Bronchial epithelial cell (primary cell): ENCODE measurements around the gene SEMA4D. TPM values are rescaled to one million over a fixed set of nuclear protein-coding genes. Genes with fewer than 3 reads are reported as not detected.

Source experiments
- DNase-seq: peaks from one replicate; pipeline ENCODE4 v3.0.0-alpha.2; 2010; ENCODE audit warnings: low read depth
- FAIRE-seq: peaks from 2 replicates; lab custom pipeline; 2011; peaks lifted over from hg19 to GRCh38; lab: Jason Lieb, UNC
- H3K27me3 ChIP-seq: 2 replicates; pipeline ENCODE4 v1.5.1; 2011; ENCODE audit warnings: low read length; ENCODE audit not compliant: control insufficient read depth, insufficient read depth
- H3K36me3 ChIP-seq: 2 replicates; pipeline ENCODE4 v1.5.1; 2011; ENCODE audit warnings: low read length; ENCODE audit not compliant: control insufficient read depth, insufficient read depth
- H3K4me3 ChIP-seq: 2 replicates; pipeline ENCODE4 v1.5.1; 2011; ENCODE audit warnings: mild to moderate bottlenecking, low read depth, low read length, control low read depth
- CTCF ChIP-seq: IDR thresholded peaks from 2 replicates; pipeline ENCODE4 v1.5.1; 2011; ENCODE audit warnings: mild to moderate bottlenecking, moderate library complexity, low read length, control low read depth, inconsistent platforms; ENCODE audit not compliant: insufficient read depth, severe bottlenecking
- total RNA-seq: library from RNA; depleted of rRNA; stranded (reverse); fragments of >200 nt; gene quantifications from 2 replicates; pipeline ENCODE4 v1.2.1, GENCODE V29; 2014

SEMA4D gene
- total RNA-seq, 1 donor from 2014 or later: 1.8 TPM

GRCh38 chr9:89441986-89442385 is 55.9 kb downstream of the SEMA4D start:
- H3K4me3 ChIP-seq: no peak overlapping the region
- no peak for TF ChIP-seq CTCF
- H3K27me3 ChIP-seq: no peaks in the 10 kb centered on the region
- no peak for FAIRE-seq
- DNase-seq: no peak
- H3K36me3 ChIP-seq: no peaks in the 10 kb centered on the region

- no peak for DNase-seq
- H3K4me3 ChIP-seq: no peak overlapping the region
- FAIRE-seq: no peak
- TF ChIP-seq CTCF: no peak
- no peaks in the 10 kb centered on the region for H3K36me3 ChIP-seq
- no peaks in the 10 kb centered on the region for H3K27me3 ChIP-seq
Measured at GRCh38 chr9:89441655-89441970, 56.3 kb downstream of the SEMA4D start.

GRCh38 chr9:89440951-89441654 is 56.8 kb downstream of the SEMA4D start:
- H3K4me3 ChIP-seq: no peak overlapping the region
- no peak for DNase-seq
- no peaks in the 10 kb centered on the region for H3K27me3 ChIP-seq
- peak; percentile 72 for FAIRE-seq
- TF ChIP-seq CTCF: no peak
- H3K36me3 ChIP-seq: no peaks in the 10 kb centered on the region

GRCh38 chr9:89440548-89440947 is 57.4 kb downstream of the SEMA4D start:
- TF ChIP-seq CTCF: no peak
- H3K4me3 ChIP-seq: no peak overlapping the region
- peak; percentile 49 for DNase-seq
- peak; percentile 7 for FAIRE-seq
- no peaks in the 10 kb centered on the region for H3K27me3 ChIP-seq
- no peaks in the 10 kb centered on the region for H3K36me3 ChIP-seq

- TF ChIP-seq CTCF: no peak
- no peak overlapping the region for H3K4me3 ChIP-seq
- no peaks in the 10 kb centered on the region for H3K27me3 ChIP-seq
- DNase-seq: no peak
- FAIRE-seq: no peak
- no peaks in the 10 kb centered on the region for H3K36me3 ChIP-seq
Measured at GRCh38 chr9:89440046-89440445, 57.9 kb downstream of the SEMA4D start.

- Histone ChIP-seq H3K27me3 (no peaks in the 10 kb centered on the region), H3K36me3 (no peaks in the 10 kb centered on the region), H3K4me3 (no peak overlapping the region)
- FAIRE-seq (no peak), DNase-seq (no peak)
- no peak for TF ChIP-seq CTCF
Measured at GRCh38 chr9:89439571-89439970, 58.3 kb downstream of the SEMA4D start.
